ENCODE measurements around the gene PNMA1. TPM values are rescaled to one million over a fixed set of nuclear protein-coding genes. Genes with fewer than 3 reads are reported as not detected.

Gene PNMA1
- total and polyA plus RNA-seq, 2 of the 13 experiments (the other 11 are each of a cell fraction or from before 2014, with no cell fraction given), result 7.0 to 8.3 TPM

DNA sequence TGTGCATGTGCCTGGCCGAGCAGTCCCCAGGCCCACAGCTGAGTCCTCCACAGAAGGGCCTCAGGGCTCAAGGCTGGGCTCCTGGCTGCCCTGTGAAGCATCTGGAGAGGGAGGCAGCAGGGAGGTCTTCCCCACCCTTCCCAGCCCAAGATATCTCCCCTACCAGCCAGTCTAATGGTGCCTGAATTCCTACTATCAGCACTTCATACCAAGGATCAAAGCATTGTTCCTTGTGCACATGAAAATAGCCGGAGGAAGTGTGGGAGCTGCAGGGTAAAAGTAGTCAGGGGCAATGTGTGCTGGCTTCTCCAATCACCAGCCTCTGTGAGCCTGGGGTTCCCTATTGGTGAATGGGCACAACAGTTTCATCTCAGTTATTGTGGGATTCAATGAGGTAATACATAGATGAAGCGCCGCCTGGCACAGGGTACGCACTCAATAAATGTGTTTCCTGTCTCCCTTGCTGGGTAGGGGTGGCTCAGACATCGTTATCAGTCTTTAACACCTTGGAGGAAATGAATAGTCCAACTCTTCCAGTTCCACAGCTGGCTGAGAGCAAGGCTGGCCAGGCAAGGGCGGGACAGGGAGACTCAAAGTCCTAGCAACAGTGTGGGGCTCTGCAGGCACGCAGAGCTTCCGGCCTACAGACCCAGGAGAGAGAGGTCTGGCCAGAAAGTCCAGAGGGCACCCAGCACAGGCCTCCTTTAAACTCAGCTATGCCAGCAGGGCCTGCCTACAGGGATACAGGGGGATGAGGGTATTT, 39.1 kb upstream of the PNMA1 start (continued):
- no peak for TF ChIP-seq ARHGAP35 (CRISPR knock-in tag; IDR thresholded peaks at IDR 0.05; ENCODE audit: borderline replicate concordance)
- peak; percentile 57 for TF ChIP-seq PITX1 (CRISPR knock-in tag; IDR thresholded peaks at IDR 0.05)
- TF ChIP-seq DMAP1 (CRISPR knock-in tag; IDR thresholded peaks at IDR 0.05), result peak; percentile 59; the same call in 1 of the 2 replicates
- TF ChIP-seq ZNF263 (CRISPR knock-in tag; IDR thresholded peaks at IDR 0.05), result peak; percentile 45; the same call in 1 of the 2 replicates
- TF ChIP-seq ELF1 (CRISPR knock-in tag; IDR thresholded peaks at IDR 0.05), result peak; percentile 70
- TF ChIP-seq KMT2B (CRISPR knock-in tag; IDR thresholded peaks at IDR 0.05), result 0 out of 2 replicates have a peak, but pooled peaks have one; percentile 38
- TF ChIP-seq, protein P1, sequence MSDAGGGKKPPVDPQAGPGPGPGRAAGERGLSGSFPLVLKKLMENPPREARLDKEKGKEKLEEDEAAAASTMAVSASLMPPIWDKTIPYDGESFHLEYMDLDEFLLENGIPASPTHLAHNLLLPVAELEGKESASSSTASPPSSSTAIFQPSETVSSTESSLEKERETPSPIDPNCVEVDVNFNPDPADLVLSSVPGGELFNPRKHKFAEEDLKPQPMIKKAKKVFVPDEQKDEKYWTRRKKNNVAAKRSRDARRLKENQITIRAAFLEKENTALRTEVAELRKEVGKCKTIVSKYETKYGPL (CRISPR knock-in tag; IDR thresholded peaks at IDR 0.05), result no peak
- TF ChIP-seq, protein P2, sequence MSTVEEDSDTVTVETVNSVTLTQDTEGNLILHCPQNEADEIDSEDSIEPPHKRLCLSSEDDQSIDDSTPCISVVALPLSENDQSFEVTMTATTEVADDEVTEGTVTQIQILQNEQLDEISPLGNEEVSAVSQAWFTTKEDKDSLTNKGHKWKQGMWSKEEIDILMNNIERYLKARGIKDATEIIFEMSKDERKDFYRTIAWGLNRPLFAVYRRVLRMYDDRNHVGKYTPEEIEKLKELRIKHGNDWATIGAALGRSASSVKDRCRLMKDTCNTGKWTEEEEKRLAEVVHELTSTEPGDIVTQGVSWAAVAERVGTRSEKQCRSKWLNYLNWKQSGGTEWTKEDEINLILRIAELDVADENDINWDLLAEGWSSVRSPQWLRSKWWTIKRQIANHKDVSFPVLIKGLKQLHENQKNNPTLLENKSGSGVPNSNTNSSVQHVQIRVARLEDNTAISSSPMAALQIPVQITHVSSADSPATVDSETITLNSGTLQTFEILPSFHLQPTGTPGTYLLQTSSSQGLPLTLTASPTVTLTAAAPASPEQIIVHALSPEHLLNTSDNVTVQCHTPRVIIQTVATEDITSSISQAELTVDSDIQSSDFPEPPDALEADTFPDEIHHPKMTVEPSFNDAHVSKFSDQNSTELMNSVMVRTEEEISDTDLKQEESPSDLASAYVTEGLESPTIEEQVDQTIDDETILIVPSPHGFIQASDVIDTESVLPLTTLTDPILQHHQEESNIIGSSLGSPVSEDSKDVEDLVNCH (CRISPR knock-in tag; IDR thresholded peaks at IDR 0.05), result 0 out of 2 replicates have a peak, but pooled peaks have one; percentile 36
- no peak for TF ChIP-seq MLLT10 (CRISPR knock-in tag; IDR thresholded peaks at IDR 0.05)
- peak; percentile 95 for TF ChIP-seq ZNF331 (CRISPR knock-in tag; IDR thresholded peaks at IDR 0.05)
- TF ChIP-seq ZNF230 (CRISPR knock-in tag; IDR thresholded peaks at IDR 0.05), result 0 out of 2 replicates have a peak, but pooled peaks have one; percentile 64
- TF ChIP-seq ZBTB25 (CRISPR knock-in tag; IDR thresholded peaks at IDR 0.05), result 0 out of 2 replicates have a peak, but pooled peaks have one; percentile 41
- TF ChIP-seq ZNF3 (CRISPR knock-in tag; IDR thresholded peaks at IDR 0.05), result no peak
- TF ChIP-seq BCL6 (CRISPR knock-in tag; IDR thresholded peaks at IDR 0.05), result 0 out of 2 replicates have a peak, but pooled peaks have one; percentile 28
- no peak for TF ChIP-seq HOXD1 (CRISPR knock-in tag; IDR thresholded peaks at IDR 0.05)
- TF ChIP-seq ZNF143 (CRISPR knock-in tag; IDR thresholded peaks at IDR 0.05), result 0 out of 2 replicates have a peak, but pooled peaks have one; percentile 16
- no peak for TF ChIP-seq THAP7 (CRISPR knock-in tag; IDR thresholded peaks at IDR 0.05)
- TF ChIP-seq ZNF564 (CRISPR knock-in tag; IDR thresholded peaks at IDR 0.05), result peak; percentile 71; the same call in 1 of the 2 replicates
- no peak for TF ChIP-seq LCORL (IDR thresholded peaks at IDR 0.05)
- peak; percentile 65; the same call in 1 of the 2 replicates for TF ChIP-seq LCORL (CRISPR knock-in tag; IDR thresholded peaks at IDR 0.05)
- TF ChIP-seq PHF8 (CRISPR knock-in tag; IDR thresholded peaks at IDR 0.05), result peak; percentile 46
- no peak for TF ChIP-seq ZNF333 (CRISPR knock-in tag; IDR thresholded peaks at IDR 0.05; ENCODE audit: borderline replicate concordance)
- TF ChIP-seq GPBP1L1 (CRISPR knock-in tag; IDR thresholded peaks at IDR 0.05), result no peak
- peak; percentile 38; the same call in 1 of the 2 replicates for TF ChIP-seq KDM5B (CRISPR knock-in tag; IDR thresholded peaks at IDR 0.05; ENCODE audit: borderline replicate concordance)

Data from HepG2 (cell line).